Fibroblast of lung (primary cell): ENCODE results near the gene FGD4. TPM values are rescaled to one million over a fixed set of nuclear protein-coding genes. Genes with fewer than 3 reads are reported as not detected.
A peak's percentile ranks its signal among the peaks of the same experiment; 100 is the strongest.

Source experiments
- DNase-seq, 2 donors: peaks; one replicate each; pipeline versions ENCODE4 v3.0.0 to v3.0.0-alpha.2; 2010; ENCODE audit warnings: low read depth in 2 of 2
- H2AFZ ChIP-seq: 2 replicates; pipeline ENCODE4 v1.5.1; 2012; ENCODE audit warnings: low read length, control low read depth, inconsistent platforms
- H3K27ac ChIP-seq: 2 replicates; pipeline ENCODE4 v1.5.1; 2011; ENCODE audit warnings: low read length, control low read depth; ENCODE audit not compliant: insufficient read depth
- H3K27me3 ChIP-seq: 2 replicates; pipeline ENCODE4 v1.5.1; 2011; ENCODE audit warnings: mild to moderate bottlenecking, low read length; ENCODE audit not compliant: control insufficient read depth, insufficient read depth
- H3K36me3 ChIP-seq: 2 replicates; pipeline ENCODE4 v1.5.1; 2011; ENCODE audit warnings: low read length; ENCODE audit not compliant: control insufficient read depth, insufficient read depth
- H3K4me1 ChIP-seq: 2 replicates; pipeline ENCODE4 v1.5.1; 2011; ENCODE audit warnings: low read length; ENCODE audit not compliant: control insufficient read depth, insufficient read depth; ENCODE audit errors: extremely low read depth
- H3K4me2 ChIP-seq: 2 replicates; pipeline ENCODE4 v1.5.1; 2011; ENCODE audit warnings: low read length, control low read depth; ENCODE audit not compliant: insufficient read depth; ENCODE audit errors: extremely low read depth
- H3K4me3 ChIP-seq, 4 experiments: fragments of 200-600 bp in 1 of 4; sonication (generic) in 1 of 4; replicated peaks in 1 of 4; 2 replicates each; pipeline ENCODE4 v1.5.1; 2011 to 2016; ENCODE audit warnings: low read length in 4 of 4, low read depth in 3 of 4, mild to moderate bottlenecking in 3 of 4, control low read depth in 2 of 4, inconsistent platforms in 1 of 4, mixed read lengths in 1 of 4; ENCODE audit not compliant: insufficient read depth in 1 of 4; ENCODE audit errors: control extremely low read depth in 1 of 4
- H3K79me2 ChIP-seq: 2 replicates; pipeline ENCODE4 v1.5.1; 2012; ENCODE audit warnings: mild to moderate bottlenecking, low read length, inconsistent platforms; ENCODE audit not compliant: control insufficient read depth, insufficient read depth
- H3K9ac ChIP-seq: 2 replicates; pipeline ENCODE4 v1.5.1; 2011; ENCODE audit warnings: mild to moderate bottlenecking, low read length, control low read depth; ENCODE audit not compliant: insufficient read depth
- H3K9me3 ChIP-seq: 2 replicates; pipeline ENCODE4 v1.5.1; 2012; ENCODE audit warnings: low read depth, low read length; ENCODE audit not compliant: control insufficient read depth, insufficient read depth
- H4K20me1 ChIP-seq: 2 replicates; pipeline ENCODE4 v1.5.1; 2011; ENCODE audit warnings: low read length; ENCODE audit not compliant: control insufficient read depth, insufficient read depth; ENCODE audit errors: extremely low read depth
- EZH2 ChIP-seq: IDR thresholded peaks from 2 replicates; pipeline ENCODE4 v1.5.1; 2012; ENCODE audit warnings: low read length, control low read depth, mild to moderate bottlenecking; ENCODE audit errors: missing control alignments
- polyA plus RNA-seq, 2 donors: library from polyadenylated mRNA; depleted of rRNA in 1 of 2; stranded (reverse) in 1 of 2; unstranded in 1 of 2; fragments of >200 nt; gene quantifications; 2 replicates each; pipeline ENCODE4 v1.2.1, GENCODE V29; 2011 to 2012; ENCODE audit warnings: missing spikeins in 1 of 2
- total RNA-seq: library from RNA; depleted of rRNA; stranded (reverse); fragments of >200 nt; gene quantifications from 2 replicates; pipeline ENCODE4 v1.2.1, GENCODE V29; 2014
- TF ChIP-seq, protein P1 (sequence below), 2 donors: IDR thresholded peaks in 1 of 2; conservative IDR thresholded peaks in 1 of 2; 1 replicate in 1 of 2; 2 replicates in 1 of 2; pipeline ENCODE4 v1.5.1; 2011 to 2012; ENCODE audit warnings: low read length in 2 of 2, control low read depth in 1 of 2, inconsistent platforms in 1 of 2, low read depth in 1 of 2, mild to moderate bottlenecking in 1 of 2

Gene FGD4
- total and polyA plus RNA-seq, 2 donors (not counting 1 experiment from before 2014, with no cell fraction given) = 7.6 to 12.2 TPM

DNA sequence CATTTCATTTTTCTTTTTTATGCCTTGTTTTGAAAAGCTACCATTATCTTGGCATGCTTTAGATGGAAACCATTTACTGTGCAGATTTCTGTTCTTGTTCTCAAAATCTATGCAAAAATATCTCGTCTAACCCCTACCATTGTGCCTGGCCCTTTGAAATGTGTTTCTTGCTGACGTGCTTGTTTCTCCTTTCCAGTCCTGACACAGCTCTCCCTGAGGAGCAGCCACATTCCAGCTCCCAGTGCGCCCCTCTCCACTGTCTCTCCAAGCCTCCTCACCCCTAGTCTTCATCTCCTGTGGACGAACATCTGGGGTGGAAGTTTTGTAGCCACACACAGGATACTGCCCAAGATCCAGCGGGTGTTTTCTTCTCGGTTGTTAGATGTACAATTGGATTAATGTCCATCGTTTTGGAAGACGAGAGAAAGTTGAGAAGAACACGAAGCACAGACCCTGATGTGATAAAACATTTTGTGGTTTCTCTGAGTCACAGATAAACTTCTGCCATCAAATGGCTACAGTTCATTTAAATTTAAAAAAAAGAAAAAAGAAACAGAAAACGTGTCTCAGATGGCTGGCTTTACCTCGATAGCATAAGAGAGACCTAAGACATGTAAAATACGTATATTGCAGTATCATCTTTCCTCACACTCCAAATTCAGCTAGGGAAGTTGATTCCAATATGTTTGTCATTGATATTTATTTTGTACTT, 21.9 kb upstream of the FGD4 start:
- DNase-seq = peak in 1 of 2 donors; percentile 12
- Histone ChIP-seq H3K27me3 (no peaks in the 10 kb centered on the region), H3K9ac (no peak overlapping the region), H3K4me1 (no peaks in the 10 kb centered on the region), H3K27ac (no peak overlapping the region), H3K9me3 (no peaks in the 10 kb centered on the region), H3K4me2 (no peak overlapping the region), H4K20me1 (no peaks in the 10 kb centered on the region), H2AFZ (no peak overlapping the region), H3K79me2 (no peaks in the 10 kb centered on the region), H3K4me3 (no peak overlapping the region), H3K36me3 (no peaks in the 10 kb centered on the region)
- no peak for TF ChIP-seq EZH2
- TF ChIP-seq, protein P1, sequence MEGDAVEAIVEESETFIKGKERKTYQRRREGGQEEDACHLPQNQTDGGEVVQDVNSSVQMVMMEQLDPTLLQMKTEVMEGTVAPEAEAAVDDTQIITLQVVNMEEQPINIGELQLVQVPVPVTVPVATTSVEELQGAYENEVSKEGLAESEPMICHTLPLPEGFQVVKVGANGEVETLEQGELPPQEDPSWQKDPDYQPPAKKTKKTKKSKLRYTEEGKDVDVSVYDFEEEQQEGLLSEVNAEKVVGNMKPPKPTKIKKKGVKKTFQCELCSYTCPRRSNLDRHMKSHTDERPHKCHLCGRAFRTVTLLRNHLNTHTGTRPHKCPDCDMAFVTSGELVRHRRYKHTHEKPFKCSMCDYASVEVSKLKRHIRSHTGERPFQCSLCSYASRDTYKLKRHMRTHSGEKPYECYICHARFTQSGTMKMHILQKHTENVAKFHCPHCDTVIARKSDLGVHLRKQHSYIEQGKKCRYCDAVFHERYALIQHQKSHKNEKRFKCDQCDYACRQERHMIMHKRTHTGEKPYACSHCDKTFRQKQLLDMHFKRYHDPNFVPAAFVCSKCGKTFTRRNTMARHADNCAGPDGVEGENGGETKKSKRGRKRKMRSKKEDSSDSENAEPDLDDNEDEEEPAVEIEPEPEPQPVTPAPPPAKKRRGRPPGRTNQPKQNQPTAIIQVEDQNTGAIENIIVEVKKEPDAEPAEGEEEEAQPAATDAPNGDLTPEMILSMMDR (conservative IDR thresholded peaks at IDR 0.05 in 1 of 2, IDR thresholded peaks at IDR 0.05 in 1 of 2; ENCODE audit: low read depth in 1 of 2, low read length in 2 of 2) = no peak

DNA sequence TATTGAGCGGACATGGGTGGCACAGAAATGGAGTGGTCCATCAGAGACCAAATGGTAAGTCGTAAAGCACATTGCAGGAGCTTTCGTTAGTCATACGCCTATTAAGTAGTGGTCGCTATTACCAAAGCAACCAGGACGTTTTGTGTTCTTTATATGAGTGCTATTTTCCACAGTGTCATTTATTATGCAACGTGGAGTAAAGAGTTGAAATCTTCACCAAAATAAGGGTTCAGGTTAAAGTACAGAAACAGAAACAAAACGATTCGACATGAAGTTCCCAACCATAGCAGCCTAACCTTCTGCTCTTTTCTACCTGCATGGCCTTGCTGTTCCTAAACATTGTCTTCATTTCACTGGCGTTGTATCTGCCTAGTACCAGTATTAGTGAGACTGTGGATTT, 20.1 kb upstream of the FGD4 start:
- H3K36me3 ChIP-seq = no peaks in the 10 kb centered on the region
- H3K4me3 ChIP-seq = no peak overlapping the region
- no peak overlapping the region for H3K9ac ChIP-seq
- H3K4me1 ChIP-seq = no peaks in the 10 kb centered on the region
- no peak overlapping the region for H3K27ac ChIP-seq
- no peaks in the 10 kb centered on the region for H3K27me3 ChIP-seq
- H3K79me2 ChIP-seq = no peaks in the 10 kb centered on the region
- DNase-seq = no peak
- H2AFZ ChIP-seq = no peak overlapping the region
- H4K20me1 ChIP-seq = no peaks in the 10 kb centered on the region
- H3K4me2 ChIP-seq = no peak overlapping the region
- TF ChIP-seq, protein P1 (conservative IDR thresholded peaks at IDR 0.05 in 1 of 2, IDR thresholded peaks at IDR 0.05 in 1 of 2; ENCODE audit: low read depth in 1 of 2, low read length in 2 of 2) = no peak
- no peak for TF ChIP-seq EZH2
- H3K9me3 ChIP-seq = no peaks in the 10 kb centered on the region

DNA sequence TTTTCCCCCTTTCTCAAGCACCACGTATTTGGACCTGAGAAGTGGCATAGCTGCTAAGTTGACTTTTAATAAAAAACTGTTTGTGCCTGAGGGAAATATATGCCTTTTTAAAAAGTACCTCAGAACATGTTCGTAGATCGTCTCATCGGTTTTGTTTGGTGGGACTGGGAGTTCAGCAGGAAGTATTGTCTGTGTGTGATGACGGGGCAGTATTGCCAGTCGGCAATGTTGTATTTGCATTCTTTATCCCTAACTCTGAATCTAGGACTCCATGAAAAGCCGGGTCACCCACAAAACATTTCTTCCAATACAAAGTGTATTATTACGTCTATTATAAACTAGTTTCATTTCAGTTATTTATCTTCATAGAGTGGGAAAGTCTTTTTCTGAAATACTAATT, 19.7 kb upstream of the FGD4 start:
- no peak overlapping the region for H3K4me3 ChIP-seq
- no peak overlapping the region for H2AFZ ChIP-seq
- no peaks in the 10 kb centered on the region for H3K27me3 ChIP-seq
- H3K79me2 ChIP-seq = no peaks in the 10 kb centered on the region
- H3K36me3 ChIP-seq = no peaks in the 10 kb centered on the region
- no peaks in the 10 kb centered on the region for H4K20me1 ChIP-seq
- TF ChIP-seq, protein P1 (conservative IDR thresholded peaks at IDR 0.05 in 1 of 2, IDR thresholded peaks at IDR 0.05 in 1 of 2; ENCODE audit: low read depth in 1 of 2, low read length in 2 of 2) = no peak
- no peak for TF ChIP-seq EZH2
- no peaks in the 10 kb centered on the region for H3K9me3 ChIP-seq
- no peak overlapping the region for H3K27ac ChIP-seq
- no peak for DNase-seq
- no peaks in the 10 kb centered on the region for H3K4me1 ChIP-seq
- H3K9ac ChIP-seq = no peak overlapping the region
- no peak overlapping the region for H3K4me2 ChIP-seq
